Measurements from ENCODE around the gene WDR4. TPM values are rescaled to one million over a fixed set of nuclear protein-coding genes. Genes with fewer than 3 reads are reported as not detected.

WDR4 gene
- polyA plus RNA-seq, 2 of the 4 experiments (the other 2 are of a cell fraction), result 25.2 to 35.0 TPM

GRCh38 chr21:42860345-42860744 is 19.0 kb downstream of the WDR4 start:
- no peak for FAIRE-seq
- no peaks in the 10 kb centered on the region for H3K4me1 ChIP-seq
- no peak overlapping the region for H3K27ac ChIP-seq
- WGBS (ENCODE audit: missing lambda C conversion rate), result 100% methylated on average over 3 of the region's 17 CpGs
- TF ChIP-seq ESRRA (IDR thresholded peaks at IDR 0.05; ENCODE audit: borderline replicate concordance, low read length) (no peak), USF2 (IDR thresholded peaks at IDR 0.05) (no peak), TFCP2L1 (CRISPR knock-in tag; IDR thresholded peaks at IDR 0.05) (no peak), SREBF2 (IDR thresholded peaks at IDR 0.05) (no peak), RCOR1 (IDR thresholded peaks at IDR 0.05; ENCODE audit: low read depth, low read length) (no peak), RAD21 (conservative IDR thresholded peaks at IDR 0.05 in 1 of 2, IDR thresholded peaks at IDR 0.05 in 1 of 2) (no peak), FOXS1 (CRISPR knock-in tag; IDR thresholded peaks at IDR 0.05) (no peak), E2F6 (IDR thresholded peaks at IDR 0.05; ENCODE audit: borderline replicate concordance, low read depth) (no peak), HOXA7 (CRISPR knock-in tag; IDR thresholded peaks at IDR 0.05) (no peak), HOXB5 (CRISPR knock-in tag; IDR thresholded peaks at IDR 0.05) (no peak), HEYL (CRISPR knock-in tag; IDR thresholded peaks at IDR 0.05) (no peak), RARB (CRISPR knock-in tag; IDR thresholded peaks at IDR 0.05) (no peak), MAZ (IDR thresholded peaks at IDR 0.05; ENCODE audit: borderline replicate concordance, low read depth, low read length) (no peak), ZNF302 (CRISPR knock-in tag; IDR thresholded peaks at IDR 0.05) (no peak), ZSCAN20 (CRISPR knock-in tag; IDR thresholded peaks at IDR 0.05) (no peak), CHD4 (IDR thresholded peaks at IDR 0.05; ENCODE audit: borderline replicate concordance) (no peak)
- CTCF ChIA-PET, result interaction anchor here (1.1 kb wide), 1 partner anchor 8 kb away, joined by 4 read pairs; no protein-coding TSS in a partner anchor
- POLR2A ChIA-PET, result no interaction called here
- no peak overlapping the region for H3K4me2 ChIP-seq
- ATAC-seq, result no peak
- H3K4me3 ChIP-seq, result no peak overlapping the region
- DNase-seq (ENCODE audit: low read depth in 1 of 2, low spot score in 1 of 2), result no peak
- H3K9me3 ChIP-seq, result no peaks in the 10 kb centered on the region

- CTCF ChIA-PET, result interaction anchor here (1.1 kb wide), 1 partner anchor 8 kb away, joined by 4 read pairs; no protein-coding TSS in a partner anchor
- no peak for TF ChIP-seq TFCP2L1 (CRISPR knock-in tag; IDR thresholded peaks at IDR 0.05)
- DNase-seq (ENCODE audit: low read depth in 1 of 2, low spot score in 1 of 2), result no peak
- Histone ChIP-seq H3K4me2 (no peak overlapping the region), H3K4me1 (no peaks in the 10 kb centered on the region), H3K9me3 (no peaks in the 10 kb centered on the region), H3K4me3 (no peak overlapping the region), H3K27ac (no peak overlapping the region)
- FAIRE-seq, result no peak
- POLR2A ChIA-PET, result no interaction called here
- 100% methylated on average over 1 of the region's 6 CpGs for WGBS (ENCODE audit: missing lambda C conversion rate)
- ATAC-seq, result no peak
Measured at GRCh38 chr21:42859891-42860230, 19.5 kb downstream of the WDR4 start.

- 92% methylated on average over 23 of the region's 34 CpGs for WGBS (ENCODE audit: missing lambda C conversion rate)
- CTCF ChIA-PET, result interaction anchor here (1.1 kb wide), 1 partner anchor 9 kb away, joined by 4 read pairs; no protein-coding TSS in a partner anchor
Measured at GRCh38 chr21:42858957-42859890, 20.1 kb downstream of the WDR4 start.

GRCh38 chr21:42858185-42858847 is 21.0 kb downstream of the WDR4 start:
- CTCF ChIA-PET, result no interaction called here
- ATAC-seq, result no peak
- no peak for TF ChIP-seq E2F6 (IDR thresholded peaks at IDR 0.05; ENCODE audit: borderline replicate concordance, low read depth)
- no peak for TF ChIP-seq JUNB (IDR thresholded peaks at IDR 0.05)
- no peak for TF ChIP-seq USF2 (IDR thresholded peaks at IDR 0.05)
- no peak for TF ChIP-seq ATOH8 (CRISPR knock-in tag; IDR thresholded peaks at IDR 0.05; ENCODE audit: low read depth)
- TF ChIP-seq RNF2 (IDR thresholded peaks at IDR 0.05; ENCODE audit: borderline replicate concordance, low read depth), result no peak
- TF ChIP-seq CTCF (IDR thresholded peaks at IDR 0.05), result no peak
- TF ChIP-seq POLR2AphosphoS2 (conservative IDR thresholded peaks at IDR 0.05; ENCODE audit: low read length), result no peak
- TF ChIP-seq RARB (CRISPR knock-in tag; IDR thresholded peaks at IDR 0.05), result no peak

More at GRCh38 chr21:42858957-42859890, 20.1 kb downstream of the WDR4 start:
- H3K9me3 ChIP-seq, result no peaks in the 10 kb centered on the region
- H3K4me3 ChIP-seq, result no peak overlapping the region
- no peak overlapping the region for H3K4me2 ChIP-seq
- no peak overlapping the region for H3K27ac ChIP-seq
- TF ChIP-seq RARB (CRISPR knock-in tag; IDR thresholded peaks at IDR 0.05), result no peak
- no peak for DNase-seq (ENCODE audit: low read depth in 1 of 2, low spot score in 1 of 2)
- no peak for FAIRE-seq
- no peaks in the 10 kb centered on the region for H3K4me1 ChIP-seq
- ATAC-seq, result no peak
- POLR2A ChIA-PET, result no interaction called here

More at GRCh38 chr21:42858185-42858847, 21.0 kb downstream of the WDR4 start:
- 93% methylated on average over 18 of the region's 19 CpGs for WGBS (ENCODE audit: missing lambda C conversion rate)
- H3K9me3 ChIP-seq, result no peaks in the 10 kb centered on the region
- FAIRE-seq, result no peak
- no peaks in the 10 kb centered on the region for H3K4me1 ChIP-seq
- no peak overlapping the region for H3K27ac ChIP-seq
- no peak for DNase-seq (ENCODE audit: low read depth in 1 of 2, low spot score in 1 of 2)
- no peak overlapping the region for H3K4me3 ChIP-seq
- POLR2A ChIA-PET, result no interaction called here
- no peak overlapping the region for H3K4me2 ChIP-seq

Data from A549 (cell line).